22Rv1 (cell line): ENCODE measurements around the gene ZNF578.

Experiments used
- H3K27ac ChIP-seq: fragments of 450-650 bp; 2 replicates; pipeline ENCODE4 v1.5.1; 2017
- ZFX ChIP-seq: fragments of 450-650 bp; IDR thresholded peaks from 2 replicates; pipeline ENCODE4 v1.6.1; 2017; ENCODE audit warnings: antibody characterized with exemption, borderline replicate concordance
- TF ChIP-seq, protein P1 (sequence below): fragments of 450-650 bp; IDR thresholded peaks from 2 replicates; pipeline ENCODE4 v1.5.1; 2017; ENCODE audit warnings: mild to moderate bottlenecking

The ZNF578 gene

DNA sequence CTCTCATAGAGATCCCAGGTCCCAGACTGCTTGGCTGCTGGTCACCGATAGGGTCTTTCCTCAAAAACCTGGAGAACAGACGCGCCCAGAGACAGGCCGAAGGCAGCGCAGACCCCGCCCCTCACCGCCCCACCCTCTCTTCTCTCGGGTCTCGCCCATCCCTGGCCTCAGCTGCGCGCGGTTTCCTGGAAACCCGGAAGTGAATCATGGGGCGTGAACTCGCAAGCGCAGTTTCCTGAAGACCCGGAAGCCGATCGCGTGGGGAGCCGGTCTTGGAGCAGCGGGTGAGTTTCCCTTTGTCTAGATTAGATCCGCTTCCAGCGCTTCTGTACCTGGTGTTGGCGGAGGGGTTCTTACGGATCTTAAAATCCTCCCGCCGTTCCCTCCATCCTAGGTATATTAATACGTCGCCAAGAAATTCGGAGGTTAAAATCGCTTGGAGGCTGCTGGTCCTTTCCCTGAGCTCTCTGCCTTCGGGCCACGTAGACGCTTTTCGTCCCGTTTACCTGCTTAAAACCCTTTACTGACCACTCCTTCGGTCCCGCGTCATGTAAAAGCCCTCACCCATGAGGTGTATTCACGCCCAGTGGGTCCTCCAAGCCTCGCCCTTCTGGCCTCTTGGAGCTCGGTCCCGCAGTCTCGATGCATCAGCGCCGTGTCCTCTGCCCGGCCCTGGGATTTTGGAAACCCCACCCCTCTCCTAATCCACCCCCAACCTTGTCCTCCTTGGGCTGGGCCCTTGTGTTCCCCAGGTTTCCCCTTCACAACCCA lies at the start of gene ZNF578:
Gene ZNF578, plus strand, starts transcription at position 230 of the 771 bp plus-strand sequence. CDS start 48,293 bp downstream, outside the sequence.
- no peak for TF ChIP-seq ZFX
- TF ChIP-seq, protein P1, sequence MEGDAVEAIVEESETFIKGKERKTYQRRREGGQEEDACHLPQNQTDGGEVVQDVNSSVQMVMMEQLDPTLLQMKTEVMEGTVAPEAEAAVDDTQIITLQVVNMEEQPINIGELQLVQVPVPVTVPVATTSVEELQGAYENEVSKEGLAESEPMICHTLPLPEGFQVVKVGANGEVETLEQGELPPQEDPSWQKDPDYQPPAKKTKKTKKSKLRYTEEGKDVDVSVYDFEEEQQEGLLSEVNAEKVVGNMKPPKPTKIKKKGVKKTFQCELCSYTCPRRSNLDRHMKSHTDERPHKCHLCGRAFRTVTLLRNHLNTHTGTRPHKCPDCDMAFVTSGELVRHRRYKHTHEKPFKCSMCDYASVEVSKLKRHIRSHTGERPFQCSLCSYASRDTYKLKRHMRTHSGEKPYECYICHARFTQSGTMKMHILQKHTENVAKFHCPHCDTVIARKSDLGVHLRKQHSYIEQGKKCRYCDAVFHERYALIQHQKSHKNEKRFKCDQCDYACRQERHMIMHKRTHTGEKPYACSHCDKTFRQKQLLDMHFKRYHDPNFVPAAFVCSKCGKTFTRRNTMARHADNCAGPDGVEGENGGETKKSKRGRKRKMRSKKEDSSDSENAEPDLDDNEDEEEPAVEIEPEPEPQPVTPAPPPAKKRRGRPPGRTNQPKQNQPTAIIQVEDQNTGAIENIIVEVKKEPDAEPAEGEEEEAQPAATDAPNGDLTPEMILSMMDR: no peak
- peak within 1 kb of the TSS; percentile 34; the same call in 1 of the 2 replicates for H3K27ac ChIP-seq

DNA sequence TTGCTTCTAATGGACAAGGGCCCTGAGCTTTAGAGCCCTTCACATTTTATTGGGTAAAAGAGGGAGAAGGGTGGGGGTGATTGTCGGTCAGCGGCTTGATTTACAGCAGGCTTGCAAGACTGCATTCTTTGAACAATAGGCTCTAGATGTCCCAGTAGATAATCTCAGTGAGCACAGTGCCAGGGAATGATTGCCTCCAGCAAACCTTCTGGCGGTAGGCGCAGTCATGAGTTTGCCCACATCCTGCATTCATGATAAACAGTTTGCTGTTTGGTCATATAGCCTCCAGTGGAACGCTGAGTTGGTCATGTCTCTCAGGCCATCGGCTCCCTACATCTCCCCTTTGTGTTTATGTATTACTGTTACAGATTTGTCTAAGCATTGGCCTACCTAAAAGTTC lies 43.1 kb upstream of the ZNF578 start:
- TF ChIP-seq, protein P1: no peak
- no peak for TF ChIP-seq ZFX
- H3K27ac ChIP-seq: no peak overlapping the region

DNA sequence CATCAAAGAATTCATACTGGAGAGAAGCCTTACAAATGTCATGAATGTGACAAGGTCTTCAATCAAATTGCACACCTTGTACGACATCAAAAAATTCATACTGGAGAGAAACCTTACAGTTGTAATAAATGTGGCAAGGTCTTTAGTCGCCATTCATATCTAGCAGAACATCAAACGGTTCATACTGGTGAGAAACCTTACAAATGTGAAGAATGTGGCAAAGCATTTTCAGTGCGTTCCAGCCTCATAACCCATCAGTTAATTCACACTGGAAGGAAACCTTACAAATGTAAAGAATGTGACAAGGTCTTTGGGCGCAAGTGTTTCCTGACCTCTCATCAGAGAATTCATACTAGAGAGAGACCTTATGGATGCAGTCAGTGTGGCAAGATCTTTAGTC lies 37.6 kb upstream of the ZNF578 start:
- TF ChIP-seq ZFX: no peak
- TF ChIP-seq, protein P1: no peak
- H3K27ac ChIP-seq: no peak overlapping the region

DNA sequence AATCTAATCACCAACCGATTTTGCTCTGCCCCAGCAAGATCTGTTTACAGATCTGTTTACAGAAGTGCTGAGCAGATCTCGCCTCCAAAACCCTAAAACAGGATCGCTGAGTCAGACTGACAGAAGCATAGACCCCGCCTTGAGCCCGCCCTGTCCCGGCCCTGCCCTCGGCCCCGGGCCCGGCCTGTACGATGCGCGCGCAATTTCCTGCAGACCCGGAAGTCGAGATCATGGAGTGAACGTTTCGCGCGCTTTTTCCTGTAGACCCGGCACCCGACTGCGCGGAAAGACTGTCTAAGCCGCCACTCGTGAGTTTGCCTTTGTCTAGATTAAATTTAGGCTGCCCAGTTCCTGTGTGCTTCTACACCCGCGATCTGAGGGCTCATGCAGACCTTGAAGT lies 24.4 kb upstream of the ZNF578 start, which contains the start of gene ZNF534:
Gene ZNF534, plus strand, starts transcription at position 212 of the 400 bp plus-strand sequence. CDS start 2,327 bp downstream, outside the sequence.
- peak within 1 kb of the TSS; percentile 43 for H3K27ac ChIP-seq
- no peak for TF ChIP-seq ZFX
- TF ChIP-seq, protein P1: no peak

DNA sequence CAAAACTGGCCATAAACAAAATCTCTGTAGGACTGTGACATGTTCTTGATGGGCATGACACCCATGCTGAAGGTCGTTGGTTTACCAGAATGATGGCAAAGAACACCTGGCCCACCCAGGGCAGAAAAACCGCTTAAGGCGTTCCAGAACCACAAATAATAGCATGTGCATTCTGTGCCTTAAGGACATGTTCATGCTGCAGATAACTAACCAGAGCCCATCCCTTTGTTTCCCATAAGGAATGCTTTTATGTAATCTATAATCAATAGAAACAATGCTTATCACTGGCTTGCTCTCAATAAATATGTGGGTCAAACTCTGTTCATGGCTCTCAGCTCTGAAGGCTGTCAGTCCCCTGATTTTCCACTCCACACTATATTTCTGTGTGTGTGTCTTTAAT lies 11.2 kb upstream of the ZNF578 start:
- no peak overlapping the region for H3K27ac ChIP-seq
- TF ChIP-seq ZFX: no peak
- TF ChIP-seq, protein P1: no peak

DNA sequence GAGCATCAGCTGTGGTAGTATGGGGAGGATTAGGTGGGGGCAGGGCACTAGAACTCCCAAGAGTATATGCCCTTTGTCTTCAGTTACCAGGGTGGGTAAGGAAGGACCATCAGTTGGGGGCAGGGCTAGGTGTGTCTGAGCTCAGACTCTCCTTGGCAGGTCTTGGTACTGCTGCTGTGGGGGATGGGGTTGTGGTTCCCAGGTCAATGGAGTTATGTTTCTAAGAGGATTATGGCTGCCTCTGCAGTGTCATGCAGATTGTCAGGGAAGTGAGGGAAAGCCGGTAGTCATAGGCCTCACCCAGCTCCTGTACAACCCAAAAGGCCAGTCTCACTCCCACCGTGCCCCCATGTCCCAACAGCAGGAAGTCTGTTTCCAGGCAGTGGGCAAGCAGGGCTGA lies 8.8 kb upstream of the ZNF578 start:
- no peak overlapping the region for H3K27ac ChIP-seq
- TF ChIP-seq, protein P1: no peak
- no peak for TF ChIP-seq ZFX

DNA sequence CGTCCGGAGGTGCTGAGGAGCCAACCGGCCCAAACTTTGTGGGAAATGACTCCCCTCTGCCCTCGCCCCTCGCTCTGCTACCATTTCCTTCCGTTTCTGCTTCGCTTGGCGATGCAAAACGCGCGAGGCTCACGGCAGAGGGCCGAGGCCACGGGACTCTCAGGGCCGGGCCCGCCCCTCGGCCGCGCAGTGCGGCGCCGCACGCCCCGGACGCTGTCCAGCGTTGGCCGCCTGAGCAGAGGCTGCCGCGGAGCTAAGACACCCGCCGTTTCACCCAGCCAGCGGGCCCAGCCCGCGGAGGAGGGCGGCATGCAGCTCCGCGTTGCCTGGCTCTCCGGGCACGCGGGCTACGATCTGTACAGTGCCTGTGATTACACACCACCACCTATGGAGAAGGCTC lies 2.1 kb upstream of the ZNF578 start:
- no peak overlapping the region for H3K27ac ChIP-seq
- TF ChIP-seq, protein P1: no peak
- TF ChIP-seq ZFX: no peak
